Natural killer cell (primary cell): Measurements from ENCODE around the gene CDC45. TPM values are rescaled to one million over a fixed set of nuclear protein-coding genes. Genes with fewer than 3 reads are reported as not detected.

Source experiments
- ATAC-seq, 3 donors: fragments of 150-1000 bp in 2 of 3; fragments of 200-7000 bp in 1 of 3; cut with Tn5 transposase; 1 replicate in 1 of 3; 2 replicates in 2 of 3; pipeline ENCODE4 v1.10.0; 2021; ENCODE audit warnings: mild to moderate bottlenecking in 2 of 3, moderate library complexity in 2 of 3
- DNase-seq, 2 donors: peaks; one replicate each; pipeline versions ENCODE4 v3.0.0 to v3.0.0-alpha.2; 2013 to 2021; ENCODE audit warnings: mixed read lengths in 1 of 2
- H3K27ac ChIP-seq: one replicate; pipeline ENCODE4 v1.5.1; 2013; ENCODE audit warnings: mild to moderate bottlenecking, low read length
- H3K27me3 ChIP-seq: one replicate; pipeline ENCODE4 v1.6.1; 2013; ENCODE audit warnings: low read length; ENCODE audit not compliant: control insufficient read depth, insufficient read depth
- H3K36me3 ChIP-seq: one replicate; pipeline ENCODE4 v1.6.1; 2013; ENCODE audit warnings: low read length; ENCODE audit not compliant: control insufficient read depth, insufficient read depth
- H3K4me1 ChIP-seq: one replicate; pipeline ENCODE4 v1.6.1; 2013; ENCODE audit warnings: low read length; ENCODE audit not compliant: control insufficient read depth, insufficient read depth
- H3K4me3 ChIP-seq: one replicate; pipeline ENCODE4 v1.5.1; 2013; ENCODE audit warnings: low read length
- H3K9me3 ChIP-seq: one replicate; pipeline ENCODE4 v1.6.1; 2013; ENCODE audit warnings: low read length; ENCODE audit not compliant: control insufficient read depth, insufficient read depth
- H3K27ac Mint-ChIP-seq, 2 donors: one replicate each; pipeline ENCODE4 v1.8.0; 2022; ENCODE audit warnings: mild to moderate bottlenecking in 2 of 2, mixed read lengths in 2 of 2, moderate library complexity in 1 of 2
- H3K27me3 Mint-ChIP-seq, 2 donors: one replicate each; pipeline ENCODE4 v1.8.0; 2022; ENCODE audit warnings: low read depth in 2 of 2, mixed read lengths in 2 of 2
- H3K36me3 Mint-ChIP-seq: one replicate; pipeline ENCODE4 v1.8.0; 2022; ENCODE audit warnings: mixed read lengths
- H3K4me1 Mint-ChIP-seq, 2 donors: one replicate each; pipeline ENCODE4 v1.8.0; 2022; ENCODE audit warnings: mixed read lengths in 2 of 2
- H3K4me3 Mint-ChIP-seq: one replicate; pipeline ENCODE4 v1.8.0; 2022; ENCODE audit warnings: mild to moderate bottlenecking, moderate library complexity, mixed read lengths
- H3K9me3 Mint-ChIP-seq, 2 donors: one replicate each; pipeline ENCODE4 v1.8.0; 2022; ENCODE audit warnings: mixed read lengths in 2 of 2
- WGBS: methylation state at CpG from one replicate; pipeline ENCODE4 v1.1.7; 2013; ENCODE audit warnings: missing lambda C conversion rate; ENCODE audit not compliant: insufficient coverage; 5-methylcytosine and 5-hydroxymethylcytosine counted together
- intact Hi-C: fragments of 100-400 bp; cut with micrococcal nuclease; formaldehyde crosslinking; loops from one replicate; pipeline ENCODE4 v1.14.2; 2022
- total RNA-seq, 4 donors: library from RNA; stranded (reverse); fragments of 120-200 nt in 1 of 4; gene quantifications; one replicate each; pipeline versions ENCODE4 v1.2.3 to v1.2.4, GENCODE V29; 2013 to 2022
- TF ChIP-seq, protein P1 (sequence below): fragments of 200-600 bp; IDR thresholded peaks from one replicate; pipeline ENCODE4 v1.8.0; 2022; ENCODE audit warnings: antibody characterized with exemption

The CDC45 gene
- total RNA-seq, 3 donors from 2014 or later (not counting 1 experiment from before 2014, with no cell fraction given): 1.6 to 4.8 (median 3.3) TPM

DNA sequence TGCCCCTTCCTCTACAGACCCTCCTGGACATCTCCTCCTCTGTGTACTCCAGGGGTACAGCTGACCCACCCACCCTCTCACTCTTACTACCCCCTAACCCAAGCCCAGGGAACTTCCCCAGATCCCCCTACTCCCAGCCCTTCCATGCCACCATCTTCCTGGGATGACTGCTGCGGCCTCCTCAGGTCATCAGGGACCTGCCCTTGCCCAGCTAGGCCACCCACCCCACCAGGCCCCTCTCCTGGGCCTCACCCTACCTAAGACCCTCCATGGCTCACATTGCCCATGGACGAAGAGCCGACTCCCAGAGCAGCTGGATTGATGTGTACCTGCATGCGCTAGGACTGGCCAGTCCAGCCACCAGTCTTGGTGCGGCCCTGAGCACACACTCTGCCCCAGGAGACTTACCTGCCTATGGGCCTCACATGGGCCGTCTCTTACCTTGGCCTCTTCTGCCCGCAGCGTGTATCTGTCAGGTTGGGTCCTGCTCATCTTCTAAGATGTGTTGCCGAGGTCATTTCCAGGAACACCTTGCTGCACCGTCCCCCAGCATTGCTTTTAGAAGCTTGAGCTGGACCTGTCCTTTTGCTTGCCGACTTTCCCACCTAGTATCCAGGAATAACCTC, 46.5 kb downstream of the CDC45 start:
- TF ChIP-seq, protein P1, sequence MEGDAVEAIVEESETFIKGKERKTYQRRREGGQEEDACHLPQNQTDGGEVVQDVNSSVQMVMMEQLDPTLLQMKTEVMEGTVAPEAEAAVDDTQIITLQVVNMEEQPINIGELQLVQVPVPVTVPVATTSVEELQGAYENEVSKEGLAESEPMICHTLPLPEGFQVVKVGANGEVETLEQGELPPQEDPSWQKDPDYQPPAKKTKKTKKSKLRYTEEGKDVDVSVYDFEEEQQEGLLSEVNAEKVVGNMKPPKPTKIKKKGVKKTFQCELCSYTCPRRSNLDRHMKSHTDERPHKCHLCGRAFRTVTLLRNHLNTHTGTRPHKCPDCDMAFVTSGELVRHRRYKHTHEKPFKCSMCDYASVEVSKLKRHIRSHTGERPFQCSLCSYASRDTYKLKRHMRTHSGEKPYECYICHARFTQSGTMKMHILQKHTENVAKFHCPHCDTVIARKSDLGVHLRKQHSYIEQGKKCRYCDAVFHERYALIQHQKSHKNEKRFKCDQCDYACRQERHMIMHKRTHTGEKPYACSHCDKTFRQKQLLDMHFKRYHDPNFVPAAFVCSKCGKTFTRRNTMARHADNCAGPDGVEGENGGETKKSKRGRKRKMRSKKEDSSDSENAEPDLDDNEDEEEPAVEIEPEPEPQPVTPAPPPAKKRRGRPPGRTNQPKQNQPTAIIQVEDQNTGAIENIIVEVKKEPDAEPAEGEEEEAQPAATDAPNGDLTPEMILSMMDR: no peak
- no peaks in the 10 kb centered on the region for H3K36me3 ChIP-seq
- intact Hi-C loops: no loop called here
- 93% methylated on average over 11 of the region's 11 CpGs for WGBS
- H3K27me3 Mint-ChIP-seq: peaks cover 0 to 20% of the 10 kb centered on the region in 2 donors
- no peak overlapping the region for H3K4me3 ChIP-seq
- no peaks in the 10 kb centered on the region for H3K9me3 ChIP-seq
- no peak overlapping the region for H3K27ac ChIP-seq
- H3K27me3 ChIP-seq: peaks cover 11% of the 10 kb centered on the region
- ATAC-seq: no peak
- H3K4me3 Mint-ChIP-seq: no peak overlapping the region
- peaks cover 0 to 9% of the 10 kb centered on the region in 2 donors for H3K4me1 Mint-ChIP-seq
- H3K9me3 Mint-ChIP-seq: no peaks in the 10 kb centered on the region
- DNase-seq: no peak
- H3K36me3 Mint-ChIP-seq: no peaks in the 10 kb centered on the region
- no peak overlapping the region for H3K27ac Mint-ChIP-seq
- peaks cover 5% of the 10 kb centered on the region for H3K4me1 ChIP-seq

DNA sequence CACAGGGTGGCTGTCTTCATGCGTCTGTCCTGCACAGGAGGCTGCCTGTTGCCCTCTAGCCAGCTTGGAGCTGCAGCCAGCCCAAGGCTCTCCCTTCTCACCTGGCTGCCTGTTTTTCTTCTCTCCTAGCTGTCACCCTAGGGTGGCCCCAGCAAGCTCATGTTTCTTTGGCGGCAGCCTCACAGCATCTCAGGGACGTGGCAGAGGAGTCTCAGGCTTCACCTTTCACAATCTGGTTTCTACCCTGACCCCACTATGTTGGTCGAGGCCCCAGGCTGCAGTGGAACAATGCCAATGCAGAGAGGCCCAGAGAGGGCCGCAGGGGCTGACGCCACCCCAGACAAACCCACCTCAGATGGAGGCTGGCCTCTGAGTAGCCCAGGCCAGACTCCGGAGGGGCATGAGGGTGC, 47.0 kb downstream of the CDC45 start:
- Mint-ChIP-seq H3K36me3 (no peaks in the 10 kb centered on the region), H3K27me3 (peaks cover 0 to 20% of the 10 kb centered on the region in 2 donors), H3K4me1 (peaks cover 0 to 9% of the 10 kb centered on the region in 2 donors), H3K27ac (no peak overlapping the region), H3K4me3 (no peak overlapping the region), H3K9me3 (no peaks in the 10 kb centered on the region)
- TF ChIP-seq, protein P1: no peak
- Histone ChIP-seq H3K4me3 (no peak overlapping the region), H3K27ac (no peak overlapping the region), H3K27me3 (peaks cover 11% of the 10 kb centered on the region), H3K4me1 (peaks cover 5% of the 10 kb centered on the region), H3K9me3 (no peaks in the 10 kb centered on the region), H3K36me3 (no peaks in the 10 kb centered on the region)
- intact Hi-C loops: no loop called here
- ATAC-seq (no peak), DNase-seq (no peak)
- 84% methylated on average over 7 of the region's 7 CpGs for WGBS

DNA sequence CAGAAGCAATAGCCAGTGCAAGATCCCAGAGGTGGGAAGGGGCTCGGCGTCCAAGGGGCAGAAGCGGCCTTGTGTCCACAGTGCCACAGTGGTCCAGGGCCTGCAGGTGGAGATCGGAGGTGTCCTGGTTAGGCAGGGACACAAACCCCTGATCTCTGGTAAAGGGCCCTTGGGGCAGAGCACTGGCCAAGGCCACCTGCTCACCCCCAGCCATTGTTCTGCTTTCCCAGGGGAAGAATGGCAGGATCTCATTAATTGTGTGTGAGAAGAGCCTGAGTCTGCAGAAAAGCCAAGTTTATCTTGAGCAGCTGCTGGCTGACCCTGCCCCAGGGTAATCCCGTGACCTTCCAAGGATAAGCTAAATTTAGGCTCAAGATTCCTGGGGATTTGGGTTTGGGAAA, 47.6 kb downstream of the CDC45 start:
- Histone ChIP-seq H3K27me3 (peaks cover 11% of the 10 kb centered on the region), H3K4me1 (peaks cover 5% of the 10 kb centered on the region), H3K27ac (no peak overlapping the region), H3K4me3 (no peak overlapping the region), H3K36me3 (no peaks in the 10 kb centered on the region), H3K9me3 (no peaks in the 10 kb centered on the region)
- Mint-ChIP-seq H3K27me3 (peaks cover 0 to 20% of the 10 kb centered on the region in 2 donors), H3K9me3 (no peaks in the 10 kb centered on the region), H3K4me1 (peaks cover 0 to 9% of the 10 kb centered on the region in 2 donors), H3K36me3 (no peaks in the 10 kb centered on the region), H3K4me3 (no peak overlapping the region), H3K27ac (no peak overlapping the region)
- WGBS: 95% methylated on average over 5 of the region's 5 CpGs
- intact Hi-C loops: no loop called here
- no peak for ATAC-seq
- no peak for DNase-seq
- TF ChIP-seq, protein P1: no peak
